Fibroblast of lung (primary cell): ENCODE results near the gene APOA1.

Experiments
- CTCF ChIP-seq, 2 donors: IDR thresholded peaks in 1 of 2; conservative IDR thresholded peaks in 1 of 2; 1 replicate in 1 of 2; 2 replicates in 1 of 2; pipeline ENCODE4 v1.5.1; 2011 to 2012; ENCODE audit warnings: low read length in 2 of 2, control low read depth in 1 of 2, inconsistent platforms in 1 of 2, low read depth in 1 of 2, mild to moderate bottlenecking in 1 of 2
- EZH2 ChIP-seq: IDR thresholded peaks from 2 replicates; pipeline ENCODE4 v1.5.1; 2012; ENCODE audit warnings: low read length, control low read depth, mild to moderate bottlenecking; ENCODE audit errors: missing control alignments

- TF ChIP-seq CTCF (conservative IDR thresholded peaks at IDR 0.05 in 1 of 2, IDR thresholded peaks at IDR 0.05 in 1 of 2; ENCODE audit: low read depth in 1 of 2, low read length in 2 of 2) (no peak), EZH2 (no peak)
Measured at GRCh38 chr11:116797816-116798215, 39.6 kb downstream of the APOA1 start.
